Nephron progenitor cell (in vitro differentiated cells): Measurements from ENCODE around the gene PRKRIP1.
A peak's percentile ranks its signal among the peaks of the same experiment; 100 is the strongest.
"Not testable (repeated sequence)": the region's sequence is repeated elsewhere in the genome, so short reads cannot be mapped to it uniquely, and the experiment has no call there.

Experiments
- DNase-seq: peaks from one replicate; pipeline ENCODE4 v3.0.0; 2021
- H3K27ac Mint-ChIP-seq: 2 replicates; pipeline ENCODE4 v1.8.0; 2021; ENCODE audit warnings: mild to moderate bottlenecking, moderate library complexity, mixed read lengths
- H3K27me3 Mint-ChIP-seq: 2 replicates; pipeline ENCODE4 v1.8.0; 2021; ENCODE audit warnings: mild to moderate bottlenecking, low read depth, mixed read lengths; ENCODE audit not compliant: poor library complexity
- H3K36me3 Mint-ChIP-seq: 2 replicates; pipeline ENCODE4 v1.8.0; 2021; ENCODE audit warnings: low read depth, mixed read lengths
- H3K4me1 Mint-ChIP-seq: 2 replicates; pipeline ENCODE4 v1.8.0; 2021; ENCODE audit warnings: mixed read lengths
- H3K4me3 Mint-ChIP-seq: 2 replicates; pipeline ENCODE4 v1.8.0; 2021; ENCODE audit warnings: mild to moderate bottlenecking, moderate library complexity, mixed read lengths
- H3K9me3 Mint-ChIP-seq: 2 replicates; pipeline ENCODE4 v1.8.0; 2021; ENCODE audit warnings: mild to moderate bottlenecking, moderate library complexity, mixed read lengths
- CTCF ChIP-seq: fragments of 200-600 bp; sonication (generic); IDR thresholded peaks from 2 replicates; pipeline ENCODE4 v1.5.0; 2021; ENCODE audit warnings: antibody characterized with exemption

PRKRIP1 gene

DNA sequence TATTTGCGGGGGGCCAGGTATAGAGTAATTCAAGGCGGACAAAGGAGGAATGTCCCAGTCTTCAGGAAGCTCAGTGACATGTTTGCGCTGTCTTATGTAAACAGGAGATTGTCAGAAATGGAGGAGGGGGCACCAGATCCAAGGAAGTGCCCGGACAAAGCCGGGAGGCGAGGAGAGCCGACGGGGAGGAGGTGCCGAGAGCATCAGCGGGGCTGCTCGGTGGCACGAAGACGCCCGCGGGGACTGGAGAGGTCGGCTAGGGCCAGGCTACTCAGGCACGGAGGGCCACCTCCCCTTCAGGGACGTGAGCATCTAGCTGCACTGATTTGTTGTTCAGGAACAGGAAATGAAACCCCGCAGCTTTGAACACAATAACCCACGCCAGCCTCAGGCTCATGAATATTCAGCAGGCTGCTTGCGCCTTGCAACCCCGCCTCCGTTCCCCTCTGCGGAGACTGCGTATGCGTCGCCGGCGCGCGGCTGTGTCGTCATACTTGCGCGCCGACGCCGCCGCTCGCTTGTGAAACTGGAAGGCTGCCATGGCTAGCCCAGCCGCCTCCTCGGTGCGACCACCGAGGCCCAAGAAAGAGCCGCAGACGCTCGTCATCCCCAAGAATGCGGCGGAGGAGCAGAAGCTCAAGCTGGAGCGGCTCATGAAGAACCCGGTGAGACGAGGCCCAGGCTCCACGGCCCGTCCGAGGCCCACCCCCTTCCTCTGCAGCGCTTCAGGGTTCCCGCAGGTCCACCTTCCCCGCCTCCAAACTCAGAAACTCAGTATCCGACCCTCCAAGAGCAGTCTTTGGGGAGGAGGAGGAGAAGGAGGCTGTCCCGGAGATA, at the start of gene PRKRIP1:
Gene PRKRIP1, plus strand, starts transcription at position 491 of the 837 bp plus-strand sequence. Its CDS starts 49 bp downstream, at position 540.
- no peaks in the 10 kb centered on the region for H3K27me3 Mint-ChIP-seq
- no peaks in the 10 kb centered on the region for H3K9me3 Mint-ChIP-seq
- TF ChIP-seq CTCF = no peak
- peak within 1 kb of the TSS; percentile 97 for H3K4me3 Mint-ChIP-seq
- H3K27ac Mint-ChIP-seq = peak within 1 kb of the TSS; percentile 99
- H3K36me3 Mint-ChIP-seq = peaks cover 52% of the 10 kb centered on the region
- peak; percentile 78 for DNase-seq
- H3K4me1 Mint-ChIP-seq = peaks cover 18% of the 10 kb centered on the region

DNA sequence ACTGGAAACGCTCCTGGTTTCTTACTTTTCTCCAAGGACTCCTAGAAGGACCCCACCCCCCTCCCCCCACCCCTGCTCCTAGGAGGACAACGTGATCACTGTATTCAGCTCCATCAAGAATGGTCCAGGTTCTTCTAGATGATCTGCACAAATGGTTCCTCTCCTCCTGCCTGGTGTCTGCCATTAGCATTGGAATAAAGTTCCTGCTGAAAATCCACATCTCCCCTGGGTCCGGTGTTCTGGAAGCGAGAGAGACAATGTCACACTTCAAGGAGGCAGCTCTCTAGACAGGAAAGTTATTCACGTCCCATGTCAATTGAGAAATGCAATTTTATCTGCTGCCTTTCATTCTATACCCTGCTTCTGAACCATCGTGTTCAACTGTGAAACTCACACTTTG, 49.2 kb upstream of the PRKRIP1 start:
- not testable (repeated sequence) for H3K9me3 Mint-ChIP-seq, H3K36me3 Mint-ChIP-seq, H3K4me3 Mint-ChIP-seq, DNase-seq, H3K27me3 Mint-ChIP-seq, H3K27ac Mint-ChIP-seq, H3K4me1 Mint-ChIP-seq

DNA sequence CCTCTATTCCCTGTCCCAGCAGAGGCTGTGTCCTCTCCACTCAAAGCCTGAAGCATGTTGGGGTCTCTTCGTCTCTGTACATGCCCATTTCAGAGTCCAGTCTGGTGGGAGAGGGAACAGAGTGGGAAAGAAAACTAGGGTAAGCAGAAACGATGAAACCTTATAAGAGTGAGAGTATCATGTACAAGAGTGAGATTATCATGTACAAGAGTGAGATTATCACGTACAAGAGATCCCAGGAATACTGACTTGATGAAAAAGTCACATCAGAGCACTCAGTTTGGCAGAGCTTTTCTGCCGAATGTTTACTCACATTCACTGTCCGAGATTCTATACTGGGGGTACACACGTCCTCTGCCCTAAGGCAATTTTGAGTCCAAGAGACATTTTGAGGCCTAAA, 39.8 kb upstream of the PRKRIP1 start, which contains the start of gene SPDYE6:
Gene SPDYE6, minus strand, starts transcription at position 101 of the 400 bp plus-strand sequence. CDS start 421 bp downstream, outside the sequence.
- H3K36me3 Mint-ChIP-seq, DNase-seq, H3K4me3 Mint-ChIP-seq, H3K9me3 Mint-ChIP-seq, H3K27me3 Mint-ChIP-seq, H3K4me1 Mint-ChIP-seq, H3K27ac Mint-ChIP-seq: not testable (repeated sequence)

- DNase-seq = peak; percentile 90
- peak overlapping the region; percentile 92 for H3K4me3 Mint-ChIP-seq
- H3K27ac Mint-ChIP-seq = peak overlapping the region; percentile 45
- H3K36me3 Mint-ChIP-seq = peaks cover 23% of the 10 kb centered on the region
- not testable (repeated sequence) for H3K27me3 Mint-ChIP-seq, H3K9me3 Mint-ChIP-seq, H3K4me1 Mint-ChIP-seq
These were observed 32.4 kb upstream of the PRKRIP1 start for GRCh38 chr7:102363549-102364393.

- not testable (repeated sequence) for H3K9me3 Mint-ChIP-seq, DNase-seq, H3K4me1 Mint-ChIP-seq, H3K27me3 Mint-ChIP-seq
- H3K27ac Mint-ChIP-seq = peak overlapping the region; percentile 94
- peak overlapping the region; percentile 92 for H3K4me3 Mint-ChIP-seq
- peaks cover 23% of the 10 kb centered on the region for H3K36me3 Mint-ChIP-seq
These were observed 31.7 kb upstream of the PRKRIP1 start for GRCh38 chr7:102364394-102364886.

GRCh38 chr7:102365390-102365789, 30.8 kb upstream of the PRKRIP1 start:
- H3K27me3 Mint-ChIP-seq, H3K27ac Mint-ChIP-seq, H3K4me1 Mint-ChIP-seq, H3K9me3 Mint-ChIP-seq, DNase-seq: not testable (repeated sequence)
- peak overlapping the region; percentile 92 for H3K4me3 Mint-ChIP-seq
- peaks cover 31% of the 10 kb centered on the region for H3K36me3 Mint-ChIP-seq

DNA sequence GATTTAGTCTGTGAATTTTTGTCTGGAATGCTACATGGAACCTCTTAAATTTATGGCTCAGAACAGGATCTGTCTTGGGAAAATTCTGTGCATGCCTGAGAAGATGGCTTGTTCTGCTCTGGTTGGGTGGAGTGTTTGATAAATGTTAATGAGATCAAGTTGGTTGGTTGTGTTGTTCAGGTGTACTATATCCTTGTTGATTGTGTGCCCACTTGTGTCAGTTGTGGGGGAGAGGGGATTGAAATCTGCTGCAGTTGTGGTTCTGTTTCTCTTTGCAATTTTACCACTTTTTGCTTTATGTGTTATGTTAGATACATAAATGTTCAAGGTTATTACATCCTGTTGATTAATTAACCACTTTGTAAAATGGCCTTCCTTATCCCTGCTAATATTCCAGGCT, 26.1 kb upstream of the PRKRIP1 start:
- not testable (repeated sequence) for H3K4me1 Mint-ChIP-seq, H3K27me3 Mint-ChIP-seq, H3K4me3 Mint-ChIP-seq, H3K27ac Mint-ChIP-seq, DNase-seq
- H3K9me3 Mint-ChIP-seq = peaks cover 16% of the 10 kb centered on the region
- H3K36me3 Mint-ChIP-seq = peaks cover 62% of the 10 kb centered on the region

DNA sequence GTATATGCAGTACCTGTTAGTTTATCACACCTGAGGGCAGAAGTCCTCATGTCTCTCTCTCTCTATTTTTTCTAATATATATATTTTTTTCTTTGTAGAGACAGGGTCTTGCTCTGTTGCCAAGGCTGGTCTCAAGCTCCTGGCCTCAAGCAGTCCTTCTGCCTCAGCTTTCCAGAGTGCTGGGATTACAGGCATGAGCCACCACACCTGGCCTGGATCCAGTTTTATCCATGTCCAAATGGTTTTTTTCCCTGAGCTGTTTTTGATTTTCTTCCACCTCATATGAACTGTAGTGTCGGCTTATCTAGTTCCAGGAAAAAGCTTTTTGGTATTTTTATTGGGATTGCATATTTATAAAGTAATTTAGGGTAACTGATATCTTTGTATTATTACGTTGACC, 23.4 kb upstream of the PRKRIP1 start:
- Mint-ChIP-seq H3K36me3 (peaks cover 64% of the 10 kb centered on the region), H3K9me3 (peaks cover 16% of the 10 kb centered on the region)
- not testable (repeated sequence) for DNase-seq, H3K4me3 Mint-ChIP-seq, H3K27me3 Mint-ChIP-seq, H3K4me1 Mint-ChIP-seq, H3K27ac Mint-ChIP-seq

GRCh38 chr7:102376964-102377466, 19.1 kb upstream of the PRKRIP1 start:
- Mint-ChIP-seq H3K4me1 (no peaks in the 10 kb centered on the region), H3K9me3 (peaks cover 3% of the 10 kb centered on the region), H3K27me3 (no peaks in the 10 kb centered on the region), H3K4me3 (no peak overlapping the region), H3K36me3 (peaks cover 66% of the 10 kb centered on the region), H3K27ac (no peak overlapping the region)
- no peak for TF ChIP-seq CTCF
- no peak for DNase-seq

GRCh38 chr7:102380837-102381236, 15.3 kb upstream of the PRKRIP1 start:
- DNase-seq, H3K4me3 Mint-ChIP-seq, H3K9me3 Mint-ChIP-seq, H3K4me1 Mint-ChIP-seq, H3K27me3 Mint-ChIP-seq: not testable (repeated sequence)
- peak overlapping the region; percentile 43 for H3K27ac Mint-ChIP-seq
- H3K36me3 Mint-ChIP-seq = peaks cover 69% of the 10 kb centered on the region

GRCh38 chr7:102381696-102382425, 14.3 kb upstream of the PRKRIP1 start:
- not testable (repeated sequence) for H3K27me3 Mint-ChIP-seq, H3K4me1 Mint-ChIP-seq, H3K4me3 Mint-ChIP-seq, H3K9me3 Mint-ChIP-seq, DNase-seq, H3K27ac Mint-ChIP-seq
- H3K36me3 Mint-ChIP-seq = peaks cover 68% of the 10 kb centered on the region
